GM12873 (cell line): ENCODE data around the gene E2F6.

Source experiments
- CTCF ChIP-seq: IDR thresholded peaks from 2 replicates; pipeline ENCODE4 v1.5.1; 2012; ENCODE audit warnings: low read depth, mild to moderate bottlenecking, moderate library complexity, low read length, control low read depth; ENCODE audit not compliant: insufficient read depth; ENCODE audit errors: missing control alignments

E2F6 gene

GRCh38 chr2:11430729-11431128 lies 35.2 kb downstream of the E2F6 start:
- no peak for TF ChIP-seq CTCF

GRCh38 chr2:11427224-11427623 lies 38.7 kb downstream of the E2F6 start:
- no peak for TF ChIP-seq CTCF

GRCh38 chr2:11422901-11423435 lies 43.0 kb downstream of the E2F6 start:
- no peak for TF ChIP-seq CTCF

- no peak for TF ChIP-seq CTCF
Measured at GRCh38 chr2:11422491-11422865, 43.5 kb downstream of the E2F6 start.

GRCh38 chr2:11421863-11422490 lies 44.0 kb downstream of the E2F6 start:
- TF ChIP-seq CTCF = no peak

- TF ChIP-seq CTCF = no peak
Measured at GRCh38 chr2:11420671-11421070, 45.3 kb downstream of the E2F6 start.

- TF ChIP-seq CTCF = no peak
Measured at GRCh38 chr2:11420190-11420589, 45.8 kb downstream of the E2F6 start.
